ENCODE measurements around the gene OR14I1. TPM values are rescaled to one million over a fixed set of nuclear protein-coding genes. Genes with fewer than 3 reads are reported as not detected.

Gene OR14I1
- not detected for polyA plus RNA-seq (2013, experiment 1 of 2)
- not detected for polyA plus RNA-seq (2013, experiment 2 of 2)

DNA sequence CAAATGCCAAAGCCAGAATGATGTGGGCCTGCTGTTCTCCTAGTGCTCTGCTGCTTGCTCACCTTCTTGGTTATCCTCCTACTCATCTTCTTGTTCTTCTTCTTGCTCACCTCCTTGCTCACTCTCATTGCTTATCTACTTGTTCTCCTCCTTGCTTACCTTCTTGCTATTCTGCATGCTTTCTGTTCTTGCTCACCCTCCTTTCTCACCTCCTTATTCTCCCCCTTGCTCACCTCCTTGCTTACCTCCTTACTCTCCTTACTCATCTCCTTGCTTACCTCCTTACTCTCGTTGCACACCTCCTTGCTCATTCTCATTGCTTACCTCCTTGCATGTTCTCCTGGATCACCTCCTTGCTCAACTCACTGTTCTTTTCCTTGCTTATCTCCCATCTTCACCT, at the start of gene OR14I1:
OR14I1 (minus strand) TSS at position 53 of the 400 bp plus-strand sequence.
- no CpG with 5 or more reads among the region's 1 CpG for WGBS (ENCODE audit: extremely low coverage, insufficient coverage, low lambda C conversion rate)
- H3K79me1 ChIP-seq (ENCODE audit: low read length), result no peaks in the 10 kb centered on the region

DNA sequence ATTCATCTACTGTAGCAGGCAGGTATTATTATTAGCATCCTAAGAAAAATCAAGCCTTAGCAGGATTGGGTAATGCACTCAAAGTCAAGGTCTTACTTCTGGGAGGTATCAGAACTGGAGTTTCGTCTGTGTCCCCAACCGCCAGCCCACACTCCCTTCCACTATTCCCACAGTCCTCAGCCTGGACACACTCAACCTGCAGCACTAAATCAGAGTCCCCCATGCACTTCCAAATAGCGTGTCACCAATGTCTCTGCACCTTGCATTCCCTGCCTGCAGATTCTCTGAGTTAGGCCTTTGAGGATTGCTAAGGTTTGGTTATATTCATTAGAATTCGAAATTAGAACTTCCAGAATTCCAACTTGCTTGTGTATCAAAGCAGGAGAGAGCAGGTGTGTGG, 49.1 kb upstream of the OR14I1 start:
- Histone ChIP-seq H3K56ac (ENCODE audit: low read length) (no peak overlapping the region), H3K23ac (ENCODE audit: low read length) (no peak overlapping the region), H3K79me2 (ENCODE audit: control insufficient read depth, insufficient read depth, low read length) (no peaks in the 10 kb centered on the region), H2BK15ac (replicated peaks; ENCODE audit: low read depth) (no peak overlapping the region), H3K4ac (ENCODE audit: low read depth, low read length) (no peak overlapping the region), H3K9ac (ENCODE audit: low read length) (no peak overlapping the region), H3K36me3 (ENCODE audit: control insufficient read depth, insufficient read depth, low read length) (no peaks in the 10 kb centered on the region), H3K27me3 (ENCODE audit: insufficient read depth, low read length, poor library complexity) (no peaks in the 10 kb centered on the region), H3K4me3 (ENCODE audit: low read length) (no peak overlapping the region), H4K8ac (ENCODE audit: low read depth, low read length) (no peak overlapping the region), H3K4me2 (ENCODE audit: low read length) (no peak overlapping the region), H2BK120ac (ENCODE audit: low read depth, low read length) (no peak overlapping the region), H2BK5ac (ENCODE audit: low read length) (no peak overlapping the region), H3K79me1 (ENCODE audit: low read length) (no peaks in the 10 kb centered on the region), H3K27ac (ENCODE audit: low read depth, low read length) (no peak overlapping the region), H4K5ac (ENCODE audit: low read length) (no peak overlapping the region), H3K4me1 (ENCODE audit: control insufficient read depth, low read depth, low read length) (no peaks in the 10 kb centered on the region), H2AK5ac (ENCODE audit: low read length) (no peak overlapping the region), H3K18ac (ENCODE audit: low read length) (no peak overlapping the region)
- WGBS (ENCODE audit: extremely low coverage, insufficient coverage, low lambda C conversion rate), result no CpG with 5 or more reads among the region's 4 CpGs
- DNase-seq, result no peak

More for the DNA sequence above, at the start of gene OR14I1:
- H2BK120ac ChIP-seq (ENCODE audit: low read depth, low read length), result no peak within 1 kb of the TSS
- H3K18ac ChIP-seq (ENCODE audit: low read length), result no peak within 1 kb of the TSS
- no peak within 1 kb of the TSS for H3K4me3 ChIP-seq (ENCODE audit: low read length)
- H3K27ac ChIP-seq (ENCODE audit: low read depth, low read length), result no peak within 1 kb of the TSS
- no peak within 1 kb of the TSS for H3K23ac ChIP-seq (ENCODE audit: low read length)
- H2BK5ac ChIP-seq (ENCODE audit: low read length), result no peak within 1 kb of the TSS
- no peak within 1 kb of the TSS for H2BK15ac ChIP-seq (replicated peaks; ENCODE audit: low read depth)
- no peak within 1 kb of the TSS for H3K4me2 ChIP-seq (ENCODE audit: low read length)
- no peaks in the 10 kb centered on the region for H3K27me3 ChIP-seq (ENCODE audit: insufficient read depth, low read length, poor library complexity)
- no peaks in the 10 kb centered on the region for H3K4me1 ChIP-seq (ENCODE audit: control insufficient read depth, low read depth, low read length)
- no peak within 1 kb of the TSS for H4K8ac ChIP-seq (ENCODE audit: low read depth, low read length)
- H3K79me2 ChIP-seq (ENCODE audit: control insufficient read depth, insufficient read depth, low read length), result no peaks in the 10 kb centered on the region
- no peak within 1 kb of the TSS for H3K9ac ChIP-seq (ENCODE audit: low read length)
- no peak within 1 kb of the TSS for H2AK5ac ChIP-seq (ENCODE audit: low read length)
- no peak within 1 kb of the TSS for H3K4ac ChIP-seq (ENCODE audit: low read depth, low read length)
- no peaks in the 10 kb centered on the region for H3K36me3 ChIP-seq (ENCODE audit: control insufficient read depth, insufficient read depth, low read length)
- no peak for DNase-seq
- H4K5ac ChIP-seq (ENCODE audit: low read length), result no peak within 1 kb of the TSS
- no peak within 1 kb of the TSS for H3K56ac ChIP-seq (ENCODE audit: low read length)

DNA sequence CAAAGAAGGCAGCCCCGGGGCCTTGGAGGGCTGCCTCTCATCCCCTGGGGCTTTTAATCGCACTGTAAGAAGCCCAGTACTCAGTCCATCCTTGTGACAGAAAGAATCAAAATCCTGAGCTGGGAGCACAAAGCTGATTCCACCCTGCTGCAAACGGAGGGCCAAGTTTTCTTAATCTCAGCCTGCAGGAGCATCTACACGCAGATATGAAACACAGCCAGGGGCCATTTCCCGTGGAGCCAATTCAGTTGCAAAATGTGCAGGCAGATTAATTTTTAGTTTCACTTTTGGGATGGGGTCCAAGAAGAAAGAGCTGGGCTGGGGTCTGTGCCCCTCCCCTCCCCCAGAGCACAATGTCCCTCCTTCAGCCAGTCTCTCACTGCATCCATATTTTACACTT, 48.6 kb upstream of the OR14I1 start:
- no peak overlapping the region for H3K4me3 ChIP-seq (ENCODE audit: low read length)
- H3K4ac ChIP-seq (ENCODE audit: low read depth, low read length), result no peak overlapping the region
- no peak overlapping the region for H3K9ac ChIP-seq (ENCODE audit: low read length)
- H3K18ac ChIP-seq (ENCODE audit: low read length), result no peak overlapping the region
- no peak overlapping the region for H3K56ac ChIP-seq (ENCODE audit: low read length)
- H3K79me1 ChIP-seq (ENCODE audit: low read length), result no peaks in the 10 kb centered on the region
- H3K4me2 ChIP-seq (ENCODE audit: low read length), result no peak overlapping the region
- no peak overlapping the region for H2AK5ac ChIP-seq (ENCODE audit: low read length)
- no peak overlapping the region for H3K27ac ChIP-seq (ENCODE audit: low read depth, low read length)
- no peak overlapping the region for H2BK120ac ChIP-seq (ENCODE audit: low read depth, low read length)
- H2BK5ac ChIP-seq (ENCODE audit: low read length), result no peak overlapping the region
- no peak overlapping the region for H2BK15ac ChIP-seq (replicated peaks; ENCODE audit: low read depth)
- no peaks in the 10 kb centered on the region for H3K4me1 ChIP-seq (ENCODE audit: control insufficient read depth, low read depth, low read length)
- no peak overlapping the region for H4K8ac ChIP-seq (ENCODE audit: low read depth, low read length)
- DNase-seq, result no peak
- no peaks in the 10 kb centered on the region for H3K27me3 ChIP-seq (ENCODE audit: insufficient read depth, low read length, poor library complexity)
- H3K79me2 ChIP-seq (ENCODE audit: control insufficient read depth, insufficient read depth, low read length), result no peaks in the 10 kb centered on the region
- no peak overlapping the region for H4K5ac ChIP-seq (ENCODE audit: low read length)
- no peak overlapping the region for H3K23ac ChIP-seq (ENCODE audit: low read length)
- WGBS (ENCODE audit: extremely low coverage, insufficient coverage, low lambda C conversion rate), result no CpG with 5 or more reads among the region's 5 CpGs
- no peaks in the 10 kb centered on the region for H3K36me3 ChIP-seq (ENCODE audit: control insufficient read depth, insufficient read depth, low read length)

DNA sequence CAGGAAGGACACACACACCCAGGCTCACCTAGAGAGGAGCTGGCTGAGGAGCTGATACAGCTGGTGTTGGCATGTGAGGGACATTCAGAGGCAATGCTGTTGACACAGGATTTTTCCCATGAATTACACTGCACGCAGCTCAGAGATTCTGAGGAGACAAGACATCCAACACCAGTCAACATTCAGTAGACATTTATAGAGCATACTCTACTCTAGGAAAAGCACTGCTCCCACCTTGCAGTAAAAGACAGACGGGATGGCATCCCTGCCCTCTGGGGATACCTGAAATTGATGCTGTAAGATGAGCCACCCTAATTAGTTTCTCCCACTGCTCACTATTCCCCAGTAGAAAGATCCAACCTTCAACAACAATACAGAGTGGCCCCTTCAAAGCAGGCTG, 47.9 kb upstream of the OR14I1 start:
- H3K4me3 ChIP-seq (ENCODE audit: low read length), result no peak overlapping the region
- no peak overlapping the region for H3K9ac ChIP-seq (ENCODE audit: low read length)
- no peak overlapping the region for H3K23ac ChIP-seq (ENCODE audit: low read length)
- no peak for DNase-seq
- H3K4me1 ChIP-seq (ENCODE audit: control insufficient read depth, low read depth, low read length), result no peaks in the 10 kb centered on the region
- no peak overlapping the region for H4K5ac ChIP-seq (ENCODE audit: low read length)
- no peak overlapping the region for H4K8ac ChIP-seq (ENCODE audit: low read depth, low read length)
- H2BK15ac ChIP-seq (replicated peaks; ENCODE audit: low read depth), result no peak overlapping the region
- WGBS (ENCODE audit: extremely low coverage, insufficient coverage, low lambda C conversion rate), result no CpG with 5 or more reads among the region's 2 CpGs
- H3K56ac ChIP-seq (ENCODE audit: low read length), result no peak overlapping the region
- no peaks in the 10 kb centered on the region for H3K79me1 ChIP-seq (ENCODE audit: low read length)
- no peak overlapping the region for H2BK5ac ChIP-seq (ENCODE audit: low read length)
- H3K27me3 ChIP-seq (ENCODE audit: insufficient read depth, low read length, poor library complexity), result no peaks in the 10 kb centered on the region
- no peak overlapping the region for H3K4me2 ChIP-seq (ENCODE audit: low read length)
- H2AK5ac ChIP-seq (ENCODE audit: low read length), result no peak overlapping the region
- H2BK120ac ChIP-seq (ENCODE audit: low read depth, low read length), result no peak overlapping the region
- H3K18ac ChIP-seq (ENCODE audit: low read length), result no peak overlapping the region
- H3K4ac ChIP-seq (ENCODE audit: low read depth, low read length), result no peak overlapping the region
- no peak overlapping the region for H3K27ac ChIP-seq (ENCODE audit: low read depth, low read length)
- no peaks in the 10 kb centered on the region for H3K79me2 ChIP-seq (ENCODE audit: control insufficient read depth, insufficient read depth, low read length)
- H3K36me3 ChIP-seq (ENCODE audit: control insufficient read depth, insufficient read depth, low read length), result no peaks in the 10 kb centered on the region

DNA sequence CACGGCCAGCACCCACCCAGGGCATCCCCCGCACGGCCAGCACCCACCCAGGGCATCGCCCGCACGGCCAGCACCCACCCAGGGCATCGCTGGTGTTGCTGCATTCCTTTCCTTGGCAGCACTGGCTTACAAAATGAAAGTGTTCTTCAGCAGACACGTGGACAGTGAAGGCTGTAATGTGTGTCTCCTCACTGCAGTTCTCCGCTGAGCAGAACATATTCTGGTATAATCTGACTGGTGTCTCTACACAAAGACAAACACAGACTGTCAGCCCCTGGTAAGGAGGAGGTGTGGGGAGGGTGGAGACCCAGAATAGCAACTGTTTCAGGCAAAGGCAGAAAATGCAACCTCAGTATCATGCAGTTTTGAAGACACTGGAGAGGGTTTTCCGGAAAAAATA, 45.6 kb upstream of the OR14I1 start:
- no peak overlapping the region for H3K4me3 ChIP-seq (ENCODE audit: low read length)
- DNase-seq, result no peak
- H3K18ac ChIP-seq (ENCODE audit: low read length), result no peak overlapping the region
- H3K79me2 ChIP-seq (ENCODE audit: control insufficient read depth, insufficient read depth, low read length), result no peaks in the 10 kb centered on the region
- no peaks in the 10 kb centered on the region for H3K27me3 ChIP-seq (ENCODE audit: insufficient read depth, low read length, poor library complexity)
- H3K4ac ChIP-seq (ENCODE audit: low read depth, low read length), result no peak overlapping the region
- no CpG with 5 or more reads among the region's 10 CpGs for WGBS (ENCODE audit: extremely low coverage, insufficient coverage, low lambda C conversion rate)
- H3K27ac ChIP-seq (ENCODE audit: low read depth, low read length), result no peak overlapping the region
- H3K79me1 ChIP-seq (ENCODE audit: low read length), result no peaks in the 10 kb centered on the region
- H3K36me3 ChIP-seq (ENCODE audit: control insufficient read depth, insufficient read depth, low read length), result no peaks in the 10 kb centered on the region
- H3K9ac ChIP-seq (ENCODE audit: low read length), result no peak overlapping the region
- no peak overlapping the region for H3K23ac ChIP-seq (ENCODE audit: low read length)
- H2BK15ac ChIP-seq (replicated peaks; ENCODE audit: low read depth), result no peak overlapping the region
- no peak overlapping the region for H4K8ac ChIP-seq (ENCODE audit: low read depth, low read length)
- no peak overlapping the region for H4K5ac ChIP-seq (ENCODE audit: low read length)
- H3K4me2 ChIP-seq (ENCODE audit: low read length), result no peak overlapping the region
- H2BK120ac ChIP-seq (ENCODE audit: low read depth, low read length), result no peak overlapping the region
- H2BK5ac ChIP-seq (ENCODE audit: low read length), result no peak overlapping the region
- no peak overlapping the region for H3K56ac ChIP-seq (ENCODE audit: low read length)
- H3K4me1 ChIP-seq (ENCODE audit: control insufficient read depth, low read depth, low read length), result no peaks in the 10 kb centered on the region
- no peak overlapping the region for H2AK5ac ChIP-seq (ENCODE audit: low read length)

DNA sequence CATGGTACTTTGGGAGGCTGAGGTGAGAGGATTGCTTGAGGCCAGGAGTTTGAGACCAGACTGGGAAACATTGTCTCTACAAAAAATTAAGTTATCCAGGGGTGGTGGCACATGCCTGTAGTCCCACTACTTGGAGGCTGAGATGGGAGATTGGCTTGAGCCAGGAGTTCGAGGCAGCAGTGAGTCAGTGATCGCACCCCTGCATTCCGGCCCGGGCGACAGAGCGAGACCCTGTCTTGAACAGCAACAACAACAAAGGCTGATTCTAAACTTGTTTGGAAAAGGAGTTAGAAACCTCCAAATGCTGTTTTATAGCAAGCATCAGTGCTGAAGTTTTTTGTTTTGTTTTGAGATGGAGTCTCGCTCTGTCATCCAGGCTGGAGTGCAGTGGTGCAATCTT, 38.3 kb upstream of the OR14I1 start:
- no peak for DNase-seq
- Histone ChIP-seq H3K9ac (ENCODE audit: low read length) (no peak overlapping the region), H2BK5ac (ENCODE audit: low read length) (no peak overlapping the region), H3K4me1 (ENCODE audit: control insufficient read depth, low read depth, low read length) (no peaks in the 10 kb centered on the region), H2BK120ac (ENCODE audit: low read depth, low read length) (no peak overlapping the region), H4K5ac (ENCODE audit: low read length) (no peak overlapping the region), H3K56ac (ENCODE audit: low read length) (no peak overlapping the region), H3K79me2 (ENCODE audit: control insufficient read depth, insufficient read depth, low read length) (no peaks in the 10 kb centered on the region), H3K4ac (ENCODE audit: low read depth, low read length) (no peak overlapping the region), H3K4me2 (ENCODE audit: low read length) (no peak overlapping the region), H3K36me3 (ENCODE audit: control insufficient read depth, insufficient read depth, low read length) (no peaks in the 10 kb centered on the region), H3K27ac (ENCODE audit: low read depth, low read length) (no peak overlapping the region), H3K79me1 (ENCODE audit: low read length) (no peaks in the 10 kb centered on the region), H4K8ac (ENCODE audit: low read depth, low read length) (no peak overlapping the region), H3K23ac (ENCODE audit: low read length) (no peak overlapping the region), H2BK15ac (replicated peaks; ENCODE audit: low read depth) (no peak overlapping the region), H2AK5ac (ENCODE audit: low read length) (no peak overlapping the region), H3K18ac (ENCODE audit: low read length) (no peak overlapping the region), H3K27me3 (ENCODE audit: insufficient read depth, low read length, poor library complexity) (no peaks in the 10 kb centered on the region), H3K4me3 (ENCODE audit: low read length) (no peak overlapping the region)
- WGBS (ENCODE audit: extremely low coverage, insufficient coverage, low lambda C conversion rate), result no CpG with 5 or more reads among the region's 7 CpGs
